ENCODE data around the gene RPS18. TPM values are rescaled to one million over a fixed set of nuclear protein-coding genes. Genes with fewer than 3 reads are reported as not detected.
A peak's percentile ranks its signal among the peaks of the same experiment; 100 is the strongest.
"Not testable (repeated sequence)": the region's sequence is repeated elsewhere in the genome, so short reads cannot be mapped to it uniquely, and the experiment has no call there.

RPS18 gene
- total RNA-seq, 1 experiment from 2014 or later = 2,414 TPM

DNA sequence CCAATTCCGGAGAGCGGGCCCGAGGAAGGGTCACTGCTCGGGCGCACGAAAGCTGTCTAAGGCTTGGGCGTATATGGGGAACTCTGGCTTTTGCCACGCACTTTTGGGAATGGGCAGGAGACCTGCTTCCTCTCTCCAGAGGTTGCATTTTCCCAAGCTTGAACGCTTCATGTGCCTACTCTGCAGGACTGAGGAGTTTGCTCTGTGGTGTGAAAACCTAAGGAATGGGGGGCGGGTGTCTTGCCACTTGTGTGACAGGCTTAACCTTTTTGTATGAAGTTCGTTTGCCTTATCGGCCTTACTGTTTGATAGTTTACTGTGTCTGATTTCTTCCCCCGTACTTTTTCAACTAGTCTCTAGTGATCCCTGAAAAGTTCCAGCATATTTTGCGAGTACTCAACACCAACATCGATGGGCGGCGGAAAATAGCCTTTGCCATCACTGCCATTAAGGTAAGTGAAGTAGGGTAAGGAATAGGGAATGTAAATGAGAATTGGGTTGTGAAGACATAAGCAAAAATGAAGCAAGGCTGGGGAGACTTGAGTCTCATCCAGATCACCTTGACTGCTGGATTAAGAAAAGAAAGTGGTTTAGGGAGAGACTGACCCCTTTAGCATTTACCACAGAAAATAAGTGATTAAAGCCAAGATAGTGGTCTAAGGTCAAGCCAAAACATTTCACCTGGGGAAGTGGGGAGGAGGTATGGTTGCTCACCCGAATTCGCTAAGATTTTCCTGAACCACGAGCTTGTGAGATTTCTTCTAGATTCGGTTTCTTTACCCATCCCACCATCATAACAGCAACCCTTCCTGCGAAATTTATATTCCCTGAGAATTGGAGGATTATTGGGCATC, 627 bp downstream of the RPS18 start:
- no peak for DNase-seq (ENCODE audit: low read depth)

DNA sequence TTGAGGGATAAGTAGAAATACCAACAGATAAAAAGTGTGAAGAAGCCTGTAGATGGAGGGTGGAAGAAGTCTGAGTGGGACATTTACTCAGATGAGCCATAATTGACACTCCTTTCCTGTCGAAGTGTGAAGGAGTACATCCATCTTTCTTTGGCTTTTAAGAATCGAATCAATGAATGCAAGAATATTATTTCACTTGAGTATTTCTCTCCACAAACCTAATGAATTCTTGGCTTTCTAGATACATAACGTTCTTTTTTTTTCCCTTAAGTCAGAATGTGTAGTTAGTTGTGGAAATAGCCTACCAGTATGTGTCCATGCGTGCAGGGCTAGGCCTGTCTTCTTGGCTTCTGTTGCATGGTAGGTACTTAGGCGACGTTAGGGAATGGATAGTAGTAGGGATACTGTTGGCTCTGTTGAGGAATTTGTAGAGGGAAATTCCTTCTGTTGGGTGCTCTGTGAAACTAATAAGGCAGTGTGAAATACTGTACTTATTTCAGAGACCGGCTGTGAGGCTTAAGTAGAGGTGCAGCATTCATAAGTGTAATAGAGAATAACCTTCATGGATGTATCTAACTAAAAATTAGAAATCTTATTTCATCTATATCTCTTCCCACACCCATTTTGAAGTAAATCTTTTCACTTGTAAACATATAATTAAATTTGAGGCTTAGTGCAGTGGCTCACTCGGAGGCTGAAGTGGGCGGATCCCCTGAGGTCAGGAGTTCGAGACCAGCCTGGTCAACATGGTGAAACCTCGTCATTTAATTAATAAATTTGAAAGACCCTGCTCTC, 1.5 kb downstream of the RPS18 start:
- no peak for DNase-seq (ENCODE audit: low read depth)

DNA sequence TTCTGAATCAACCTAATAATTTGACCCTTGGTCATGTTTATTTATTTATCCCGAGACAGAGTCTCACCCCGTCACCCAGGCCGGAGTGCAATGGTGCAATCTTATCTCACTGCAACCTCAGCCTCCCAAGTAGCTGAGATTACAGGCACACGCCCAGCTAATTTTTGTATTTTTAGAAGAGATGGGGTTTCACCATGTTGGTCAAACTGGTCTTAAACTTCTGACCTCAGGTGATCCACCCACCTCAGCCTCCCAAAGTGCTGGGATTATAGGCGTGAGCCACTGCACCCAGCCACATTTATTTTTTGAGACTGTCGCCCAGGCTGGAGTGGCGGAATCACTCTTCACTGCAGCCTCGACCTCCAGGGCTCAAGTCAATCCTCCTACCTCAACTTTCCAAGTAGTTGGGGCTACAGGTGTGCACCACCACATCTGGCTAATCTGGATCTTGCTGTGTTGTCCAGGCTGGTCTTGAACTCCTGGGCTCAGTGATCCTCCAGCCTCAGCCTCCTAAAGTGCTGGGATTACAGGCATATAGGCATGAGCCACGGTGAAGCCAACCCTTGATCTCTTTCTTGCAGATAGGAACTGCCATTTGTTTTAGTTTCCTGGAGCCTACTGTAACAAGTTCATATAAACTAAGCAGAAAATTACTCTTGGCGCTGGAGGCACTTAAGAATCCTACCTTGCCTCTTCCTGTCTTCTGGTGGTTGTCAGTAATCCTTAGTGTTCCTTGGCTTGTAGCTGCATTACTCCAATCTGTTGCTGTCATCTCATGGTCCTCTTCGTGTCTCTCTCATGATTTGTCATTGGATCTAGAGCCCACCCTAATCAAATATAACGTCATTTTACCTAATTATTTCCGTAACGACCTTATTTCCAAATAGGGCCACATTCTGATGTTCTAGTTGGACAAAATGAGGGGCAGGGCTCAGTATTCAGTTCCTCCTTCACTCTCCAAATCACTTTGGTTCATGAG, 2.3 kb downstream of the RPS18 start:
- DNase-seq (ENCODE audit: low read depth) = no peak

DNA sequence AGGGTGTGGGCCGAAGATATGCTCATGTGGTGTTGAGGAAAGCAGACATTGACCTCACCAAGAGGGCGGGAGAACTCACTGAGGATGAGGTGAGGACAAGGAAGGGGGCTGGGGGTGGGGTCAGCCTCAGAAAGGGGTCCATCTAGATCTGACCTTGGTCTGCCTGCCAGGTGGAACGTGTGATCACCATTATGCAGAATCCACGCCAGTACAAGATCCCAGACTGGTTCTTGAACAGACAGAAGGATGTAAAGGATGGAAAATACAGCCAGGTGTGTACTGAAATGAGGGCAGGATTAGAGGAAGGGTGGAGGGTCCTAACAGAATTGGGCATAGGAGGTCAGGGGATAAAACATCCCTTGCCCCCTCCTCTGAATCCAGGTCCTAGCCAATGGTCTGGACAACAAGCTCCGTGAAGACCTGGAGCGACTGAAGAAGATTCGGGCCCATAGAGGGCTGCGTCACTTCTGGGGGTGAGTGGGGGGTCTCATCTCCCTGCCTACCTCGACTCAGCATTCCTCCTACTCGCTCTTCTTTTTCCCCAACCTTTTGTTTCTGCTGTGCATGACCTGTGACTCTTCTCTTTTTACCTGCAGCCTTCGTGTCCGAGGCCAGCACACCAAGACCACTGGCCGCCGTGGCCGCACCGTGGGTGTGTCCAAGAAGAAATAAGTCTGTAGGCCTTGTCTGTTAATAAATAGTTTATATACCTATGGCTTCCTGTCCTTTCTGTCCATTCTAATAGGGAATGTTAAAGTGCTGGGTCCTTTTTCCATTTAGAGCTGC, 4.1 kb downstream of the RPS18 start:
- DNase-seq (ENCODE audit: low read depth) = not testable (repeated sequence)

DNA sequence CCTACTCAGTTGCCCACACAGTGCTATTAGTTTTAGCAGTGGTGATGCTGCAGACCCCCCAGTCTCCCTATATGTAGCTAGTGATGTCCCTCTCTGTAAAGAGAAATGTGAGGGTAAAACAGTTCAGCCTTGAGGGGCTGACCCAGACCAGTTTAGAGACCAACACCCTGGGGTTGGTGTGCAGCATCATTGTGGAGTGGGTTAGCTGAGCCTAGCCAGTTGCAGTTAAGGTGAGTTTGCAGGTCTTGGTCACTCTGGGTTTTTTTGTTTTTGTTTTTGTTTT, 4.6 kb downstream of the RPS18 start:
- no peak for DNase-seq (ENCODE audit: low read depth)

DNA sequence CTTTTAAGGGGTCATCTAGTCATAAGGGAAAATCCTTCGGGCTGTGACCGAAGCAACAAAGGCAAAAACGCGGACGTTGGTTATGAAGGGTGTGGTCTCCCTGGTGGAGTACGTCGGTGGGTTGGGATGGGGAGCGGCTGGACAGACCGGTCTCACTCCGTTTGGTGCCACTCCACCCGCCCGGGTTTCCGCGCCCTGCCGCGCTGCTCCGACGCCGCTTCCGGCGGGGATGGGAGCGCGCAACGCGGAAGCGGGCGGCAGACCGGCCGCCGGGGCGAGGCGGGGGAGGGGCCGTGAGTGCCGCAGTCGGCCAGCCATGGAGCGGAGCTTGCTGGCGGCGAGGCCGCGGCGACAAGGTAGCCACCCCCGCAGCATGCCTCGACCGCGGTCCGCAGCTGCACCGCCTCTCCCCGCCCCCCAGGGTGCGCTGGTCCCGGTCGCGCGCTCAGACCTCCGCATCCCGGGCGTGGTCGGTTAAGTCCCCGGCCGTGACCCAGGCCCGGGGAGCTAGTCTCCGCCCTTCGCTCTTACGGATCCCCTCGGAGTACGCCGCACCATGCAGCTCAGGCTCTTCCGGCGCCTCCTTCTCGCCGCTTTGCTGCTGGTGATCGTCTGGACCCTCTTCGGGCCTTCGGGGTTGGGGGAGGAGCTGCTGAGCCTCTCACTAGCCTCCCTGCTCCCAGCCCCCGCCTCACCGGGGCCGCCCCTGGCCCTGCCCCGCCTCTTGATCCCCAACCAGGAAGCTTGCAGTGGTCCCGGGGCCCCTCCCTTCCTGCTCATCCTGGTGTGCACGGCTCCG, 5.2 kb downstream of the RPS18 start, which contains the start of gene B3GALT4:
Gene B3GALT4 (plus strand): TSS at position 260 of the 799 bp plus-strand sequence. CDS start 297 bp downstream, at position 557.
- DNase-seq (ENCODE audit: low read depth) = peak; percentile 36

DNA sequence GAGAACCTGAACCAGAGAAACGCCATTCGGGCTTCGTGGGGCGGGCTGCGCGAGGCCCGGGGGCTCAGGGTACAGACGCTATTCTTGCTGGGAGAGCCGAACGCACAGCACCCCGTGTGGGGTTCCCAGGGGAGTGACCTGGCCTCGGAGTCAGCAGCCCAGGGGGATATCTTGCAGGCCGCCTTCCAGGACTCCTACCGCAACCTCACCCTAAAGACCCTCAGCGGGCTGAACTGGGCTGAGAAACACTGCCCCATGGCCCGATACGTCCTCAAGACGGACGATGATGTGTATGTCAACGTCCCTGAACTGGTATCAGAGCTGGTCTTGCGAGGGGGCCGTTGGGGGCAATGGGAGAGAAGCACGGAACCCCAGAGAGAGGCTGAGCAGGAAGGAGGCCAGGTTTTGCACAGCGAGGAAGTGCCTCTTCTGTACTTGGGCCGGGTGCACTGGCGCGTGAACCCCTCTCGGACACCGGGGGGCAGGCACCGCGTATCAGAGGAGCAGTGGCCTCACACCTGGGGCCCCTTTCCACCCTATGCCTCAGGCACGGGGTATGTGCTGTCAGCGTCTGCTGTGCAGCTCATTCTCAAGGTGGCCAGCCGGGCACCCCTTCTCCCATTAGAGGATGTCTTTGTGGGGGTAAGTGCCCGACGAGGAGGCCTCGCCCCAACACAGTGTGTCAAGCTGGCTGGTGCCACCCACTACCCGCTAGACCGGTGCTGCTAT, 6.0 kb downstream of the RPS18 start:
- DNase-seq (ENCODE audit: low read depth) = no peak

DNA sequence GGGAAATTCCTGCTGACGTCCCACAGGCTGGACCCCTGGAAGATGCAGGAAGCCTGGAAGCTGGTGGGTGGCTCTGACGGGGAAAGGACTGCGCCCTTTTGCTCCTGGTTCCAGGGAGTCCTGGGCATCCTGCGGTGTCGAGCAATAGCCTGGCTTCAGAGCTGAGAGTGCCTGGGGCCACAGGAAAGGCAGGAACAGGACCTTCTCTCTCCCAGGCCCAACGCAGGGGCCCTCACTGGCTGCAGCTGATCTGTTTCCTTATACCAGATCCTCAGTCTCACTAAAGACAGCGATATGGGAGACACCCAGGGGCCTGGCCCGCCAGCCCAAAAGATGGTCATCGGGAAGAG, 6.5 kb downstream of the RPS18 start:
- no peak for DNase-seq (ENCODE audit: low read depth)

DNA sequence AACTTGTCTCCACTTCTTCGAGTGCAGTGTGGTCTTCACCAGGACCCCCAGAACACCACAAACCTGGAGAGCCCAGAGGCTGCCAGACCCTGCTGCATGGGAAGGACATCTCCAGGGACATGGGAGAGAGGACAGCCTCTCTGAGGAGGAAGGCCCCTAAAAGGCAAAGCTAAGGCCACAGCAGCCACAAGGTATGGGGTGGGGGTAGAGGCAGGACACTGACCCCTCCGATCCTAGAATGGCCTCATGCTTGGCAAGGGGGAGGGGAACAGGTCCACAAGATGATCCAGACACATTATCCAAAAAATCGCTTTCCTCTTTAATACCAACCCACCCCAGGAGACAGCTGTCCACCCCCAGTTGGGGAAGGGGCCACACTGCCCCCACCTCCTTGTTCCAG, 6.9 kb downstream of the RPS18 start:
- DNase-seq (ENCODE audit: low read depth) = no peak

DNA sequence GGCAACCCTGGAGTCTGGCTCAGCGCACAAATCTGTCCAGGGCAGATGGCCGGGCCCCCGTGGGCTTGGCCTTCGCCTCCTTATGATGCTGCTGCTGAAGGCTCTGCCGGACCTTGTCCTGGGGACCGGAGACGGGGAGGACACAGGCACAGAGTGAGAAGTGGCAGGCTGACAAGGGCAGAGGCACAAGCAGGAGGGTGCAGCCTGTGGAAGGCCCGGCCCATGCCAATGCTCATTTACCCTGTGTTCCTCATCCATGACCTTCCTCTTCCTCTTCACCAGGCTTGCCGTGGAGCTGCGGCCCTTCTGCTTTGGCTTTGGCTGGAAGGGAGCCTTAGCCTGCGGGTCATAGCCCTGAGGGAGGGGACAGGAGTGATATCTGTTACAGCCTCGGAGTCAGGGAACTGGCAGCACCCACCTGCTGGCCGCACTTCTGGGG, 7.4 kb downstream of the RPS18 start:
- no peak for DNase-seq (ENCODE audit: low read depth)

DNA sequence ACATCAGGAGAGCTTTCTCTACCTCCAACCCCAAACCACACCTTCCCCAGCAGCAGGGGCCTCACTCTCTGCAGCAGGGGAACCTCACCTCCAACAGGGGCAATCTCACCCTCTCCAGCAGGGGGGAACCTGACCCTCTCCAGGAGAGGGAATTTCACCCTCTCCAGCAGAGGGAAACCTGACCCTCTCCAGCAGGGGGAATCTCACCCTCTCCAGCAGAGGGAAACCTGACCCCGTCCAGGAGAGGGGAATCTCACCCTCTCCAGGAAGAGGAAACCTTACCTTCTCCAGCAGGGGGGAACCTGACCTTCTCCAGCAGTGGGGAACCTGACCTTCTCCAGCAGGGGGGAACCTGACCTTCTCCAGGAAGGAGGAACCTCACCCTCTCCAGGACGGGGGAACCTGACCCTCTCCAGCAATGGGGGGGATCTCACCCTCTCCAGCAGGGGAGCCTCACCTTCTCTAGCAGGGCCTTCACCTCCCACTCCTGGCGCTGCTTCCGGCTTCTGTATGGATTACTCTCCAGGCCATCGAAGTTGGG, 8.2 kb downstream of the RPS18 start:
- peak; percentile 62 for DNase-seq (ENCODE audit: low read depth)

DNA sequence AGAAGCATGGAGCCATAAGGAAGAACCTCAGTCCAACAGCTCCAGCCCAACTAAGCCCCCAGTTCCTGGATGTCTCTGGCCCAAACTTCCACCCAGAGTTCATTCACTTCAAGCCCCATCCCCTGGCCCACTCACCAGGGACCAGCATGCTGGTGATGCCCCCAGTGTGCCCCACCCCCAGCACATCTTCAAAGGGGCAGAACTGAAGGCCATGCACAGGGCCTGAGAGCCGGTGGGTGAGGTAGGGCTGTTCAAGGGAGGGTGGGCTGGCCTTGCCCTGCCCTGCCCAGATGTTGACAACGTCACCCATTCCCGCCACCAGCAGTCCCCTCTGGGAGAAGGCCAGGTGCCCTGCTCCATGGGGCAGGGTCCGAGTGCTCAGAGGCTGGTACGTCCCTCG, 8.7 kb downstream of the RPS18 start:
- no peak for DNase-seq (ENCODE audit: low read depth)

DNA sequence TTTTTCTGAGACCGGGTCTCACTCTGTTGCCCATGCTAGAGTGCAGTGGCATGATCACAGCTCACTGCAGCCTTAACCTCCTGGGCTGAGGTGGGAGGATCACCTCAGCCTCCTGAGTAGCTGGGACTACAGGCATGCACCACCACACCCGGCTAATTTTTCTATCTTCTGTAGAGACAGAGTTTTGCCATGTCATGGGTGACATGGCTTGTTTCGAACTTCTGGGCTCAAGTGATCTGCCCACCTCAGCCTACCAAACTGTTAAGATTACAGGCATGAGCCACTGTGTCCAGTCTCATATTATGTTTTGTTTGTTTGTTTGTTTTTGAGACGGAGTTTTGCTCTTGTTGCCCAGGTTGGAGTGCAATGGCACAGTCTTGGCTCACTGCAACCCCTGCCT, 13.3 kb downstream of the RPS18 start:
- not testable (repeated sequence) for DNase-seq (ENCODE audit: low read depth)

DNA sequence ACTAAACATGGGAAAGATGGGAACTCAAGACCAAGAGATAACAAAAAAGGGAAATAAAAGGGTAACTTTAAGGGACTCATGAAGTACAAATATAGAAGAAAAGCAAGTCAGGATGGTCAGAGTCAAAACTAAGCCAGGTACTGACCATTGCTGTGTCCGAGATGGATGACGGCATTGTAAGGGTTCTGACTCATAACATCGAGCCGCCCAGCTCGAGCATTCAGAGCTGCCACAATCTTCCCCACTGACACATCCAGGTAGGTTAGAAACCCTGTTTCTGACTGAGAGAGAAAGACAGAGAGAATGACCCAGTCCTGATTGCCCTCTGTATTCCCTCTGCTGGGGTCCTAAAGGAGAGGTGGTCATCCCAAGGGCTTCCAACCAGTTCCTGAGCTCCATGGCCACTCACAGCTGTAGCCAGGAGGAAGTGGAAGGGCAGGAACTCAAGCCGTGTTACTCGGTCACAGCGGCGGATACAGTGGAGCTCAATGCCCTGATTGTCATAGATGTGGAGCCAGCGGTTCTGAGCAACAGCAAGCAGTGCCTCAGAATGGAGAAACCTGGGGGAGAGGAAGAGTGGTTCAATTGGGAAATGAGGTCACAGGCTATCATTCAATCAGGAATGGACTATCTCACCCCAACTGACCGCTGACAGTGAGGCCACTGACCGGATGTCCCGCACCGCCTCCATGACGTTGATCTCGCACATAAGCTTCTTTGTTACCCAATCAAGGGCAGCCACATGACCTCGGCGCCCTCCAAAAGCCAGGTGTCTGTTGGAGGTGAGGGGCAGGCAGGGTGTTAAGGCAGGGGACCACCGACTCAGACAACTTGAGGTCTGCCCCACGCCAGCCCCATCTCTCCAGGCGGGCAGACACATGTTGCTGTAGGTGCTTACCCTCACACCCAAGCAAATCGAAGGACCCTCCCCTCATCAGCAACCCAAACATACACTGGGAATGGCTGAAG, 15.4 kb downstream of the RPS18 start:
- DNase-seq (ENCODE audit: low read depth) = no peak

DNA sequence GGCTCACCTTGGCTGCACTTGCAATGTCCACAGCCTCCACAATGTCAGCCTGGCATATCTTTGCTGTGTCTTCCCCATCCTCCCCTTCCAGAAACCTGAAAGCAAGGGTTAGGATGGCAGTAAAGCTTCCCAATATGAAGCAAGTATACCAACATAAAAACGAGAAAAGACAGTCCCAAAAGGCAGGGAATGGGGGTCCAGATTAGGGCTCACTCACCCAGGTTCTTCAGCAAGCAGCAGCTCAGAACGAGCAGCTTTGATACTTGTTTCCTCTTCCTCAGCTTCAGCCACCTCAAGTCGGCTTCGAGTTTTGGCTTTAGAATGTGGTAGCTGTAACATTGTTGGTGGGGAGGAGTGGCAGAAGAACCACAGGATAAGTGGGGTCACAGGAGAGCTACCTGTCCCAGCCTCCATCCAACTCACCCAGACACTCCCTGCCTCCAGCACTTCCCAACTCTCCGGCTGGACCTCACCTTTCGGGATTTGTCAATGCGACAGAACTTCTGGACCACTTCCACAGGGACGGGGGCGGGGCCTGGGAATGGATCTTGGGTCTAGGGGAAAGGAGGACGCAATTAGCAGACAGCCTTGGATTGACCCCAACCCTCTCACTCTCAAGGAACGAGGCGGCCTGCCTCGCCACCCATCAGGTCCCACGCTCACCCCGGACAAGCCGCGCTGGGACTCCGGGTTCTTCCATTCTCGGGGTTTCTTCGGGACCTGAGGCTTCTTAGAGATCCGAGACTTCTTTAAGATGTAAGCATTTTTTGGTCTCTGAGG, 16.5 kb downstream of the RPS18 start:
- no peak for DNase-seq (ENCODE audit: low read depth)

DNA sequence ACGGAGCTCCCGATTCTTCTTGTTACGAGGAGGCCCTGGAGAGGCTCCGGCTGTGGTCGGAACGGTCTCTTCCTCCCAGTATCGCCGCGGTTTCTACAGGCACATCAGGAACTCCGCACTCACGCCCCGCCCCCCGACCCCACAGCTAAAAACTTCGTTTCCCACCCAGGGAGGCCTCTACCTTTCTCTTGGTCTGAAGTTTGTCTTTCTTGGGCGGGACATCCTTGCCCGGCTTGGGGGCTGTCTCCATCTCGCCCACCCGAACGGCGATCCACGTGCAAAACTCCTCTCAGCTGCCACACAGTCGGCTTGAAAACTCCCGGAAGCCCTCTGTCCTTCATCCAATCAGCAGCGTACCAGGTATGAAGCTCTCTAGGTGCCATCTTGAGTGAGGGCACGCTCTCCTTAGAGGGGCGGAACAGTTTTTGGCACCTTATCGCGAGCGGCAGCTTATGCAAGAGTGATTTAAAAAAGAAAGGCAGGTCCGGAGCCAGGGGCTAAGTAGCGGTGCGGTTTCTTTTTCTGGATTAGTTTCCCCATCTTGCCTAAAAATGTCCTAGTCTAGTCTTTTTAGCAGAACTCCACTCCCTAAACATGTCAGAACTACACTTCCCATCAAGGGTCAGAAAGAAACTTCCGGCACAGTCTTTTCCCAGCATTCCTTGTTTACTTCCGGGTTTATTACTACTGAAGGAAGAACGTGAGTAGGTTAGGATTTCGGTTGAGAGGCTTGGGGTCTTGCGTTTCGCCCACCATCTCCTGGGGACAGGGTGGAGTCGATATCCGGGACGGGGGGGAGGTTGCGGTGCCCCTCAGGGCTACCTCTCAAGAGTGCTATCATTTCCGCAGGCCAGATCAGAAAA, 17.3 kb downstream of the RPS18 start, which contains the start of the genes PFDN6 and WDR46:
Gene PFDN6 (plus strand): TSS at position 681 of the 863 bp plus-strand sequence. CDS start 256 bp downstream, outside the sequence.
Gene WDR46 (minus strand): TSS at position 319 of the 863 bp plus-strand sequence. CDS start 69 bp downstream, at position 250.
- peak; percentile 88 for DNase-seq (ENCODE audit: low read depth)

Measured in LHCN-M2 (cell line).